Stimulated activated CD4-positive, alpha-beta T cell treated with anti-CD3 and anti-CD28 coated beads, Interleukin-4, amount 100 ng/mL, for 4 hours (primary cell): ENCODE data around the gene KRT86.
"Not testable (repeated sequence)": the region's sequence is repeated elsewhere in the genome, so short reads cannot be mapped to it uniquely, and the experiment has no call there.

Experiments
- DNase-seq, 2 experiments: peaks; one replicate each; pipeline ENCODE4 v3.0.0-alpha.2; 2020

Gene KRT86

DNA sequence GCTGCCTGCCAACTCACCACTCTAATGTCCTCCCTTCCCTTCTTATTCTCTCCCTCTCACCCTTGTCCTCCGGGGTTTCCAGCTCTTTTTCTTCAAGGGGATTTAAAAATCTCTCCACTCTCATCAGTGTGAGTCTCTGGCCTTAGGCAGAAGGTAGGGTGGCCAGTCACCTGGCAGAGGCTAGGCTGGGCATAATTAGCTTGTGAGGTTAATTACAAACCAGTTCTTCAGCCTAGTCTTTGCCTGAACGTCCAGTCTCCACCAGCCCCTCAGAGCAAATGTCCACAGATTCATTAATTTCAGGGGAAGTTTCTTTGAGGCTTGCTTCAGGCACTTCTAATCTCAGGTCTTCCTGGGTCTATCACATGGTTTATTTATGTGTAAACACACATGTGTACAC, 34.7 kb upstream of the KRT86 start:
- no peak for DNase-seq

GRCh38 chr12:52240247-52240646, 34.2 kb upstream of the KRT86 start:
- DNase-seq: not testable (repeated sequence)

DNA sequence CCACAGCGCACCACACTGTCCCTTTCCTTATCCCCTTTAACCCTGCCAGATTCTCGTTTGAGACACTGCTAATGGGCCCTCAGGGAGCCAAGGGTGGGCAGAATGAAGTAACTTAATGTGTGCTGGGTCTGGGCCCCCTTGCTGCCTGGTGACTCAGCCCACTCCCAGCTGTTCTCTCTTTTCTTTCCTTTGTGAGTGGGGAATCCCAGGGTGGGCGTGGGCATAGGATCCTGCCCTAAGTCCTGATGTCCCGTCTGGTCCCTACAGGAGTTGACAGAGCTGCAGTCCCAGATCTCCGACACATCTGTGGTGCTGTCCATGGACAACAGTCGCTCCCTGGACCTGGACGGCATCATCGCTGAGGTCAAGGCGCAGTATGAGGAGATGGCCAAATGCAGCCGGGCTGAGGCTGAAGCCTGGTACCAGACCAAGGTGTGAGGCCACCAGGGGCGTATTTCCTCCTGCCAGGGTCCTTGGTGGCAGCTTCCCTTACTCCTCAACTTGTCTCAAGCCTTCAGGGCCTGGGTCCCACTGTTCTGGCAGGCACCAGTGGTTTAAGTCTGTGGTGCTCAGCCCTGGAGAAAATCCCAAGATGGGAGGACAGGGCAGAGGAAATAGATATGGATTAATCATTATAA, 33.1 kb upstream of the KRT86 start:
- no peak for DNase-seq

GRCh38 chr12:52242442-52243258, 31.8 kb upstream of the KRT86 start:
- no peak for DNase-seq

- no peak for DNase-seq
These were observed 31.1 kb upstream of the KRT86 start for GRCh38 chr12:52243259-52243855.

GRCh38 chr12:52243856-52244614, 30.4 kb upstream of the KRT86 start:
- peak; percentile 50 to 60 for DNase-seq

DNA sequence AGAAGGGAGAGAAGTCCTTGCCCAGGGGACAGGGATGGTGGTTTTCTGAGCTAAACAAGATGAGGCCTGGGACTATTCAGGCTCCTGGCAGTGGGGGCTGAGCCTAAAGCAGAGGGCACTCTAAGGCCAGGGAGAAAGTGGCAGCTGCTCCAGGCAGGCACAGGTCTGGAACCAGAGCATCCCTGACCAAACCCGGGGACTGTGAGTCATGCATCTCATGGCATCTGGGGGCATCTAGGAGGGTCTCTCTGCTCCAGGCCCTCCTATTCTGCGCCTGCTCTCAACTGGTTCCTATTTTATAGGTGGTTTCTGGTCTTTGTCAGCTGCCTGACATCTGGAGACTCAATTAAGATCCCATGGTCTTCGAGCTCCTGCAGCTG, 29.8 kb upstream of the KRT86 start:
- no peak for DNase-seq

GRCh38 chr12:52245259-52245961, 29.0 kb upstream of the KRT86 start:
- DNase-seq: no peak

DNA sequence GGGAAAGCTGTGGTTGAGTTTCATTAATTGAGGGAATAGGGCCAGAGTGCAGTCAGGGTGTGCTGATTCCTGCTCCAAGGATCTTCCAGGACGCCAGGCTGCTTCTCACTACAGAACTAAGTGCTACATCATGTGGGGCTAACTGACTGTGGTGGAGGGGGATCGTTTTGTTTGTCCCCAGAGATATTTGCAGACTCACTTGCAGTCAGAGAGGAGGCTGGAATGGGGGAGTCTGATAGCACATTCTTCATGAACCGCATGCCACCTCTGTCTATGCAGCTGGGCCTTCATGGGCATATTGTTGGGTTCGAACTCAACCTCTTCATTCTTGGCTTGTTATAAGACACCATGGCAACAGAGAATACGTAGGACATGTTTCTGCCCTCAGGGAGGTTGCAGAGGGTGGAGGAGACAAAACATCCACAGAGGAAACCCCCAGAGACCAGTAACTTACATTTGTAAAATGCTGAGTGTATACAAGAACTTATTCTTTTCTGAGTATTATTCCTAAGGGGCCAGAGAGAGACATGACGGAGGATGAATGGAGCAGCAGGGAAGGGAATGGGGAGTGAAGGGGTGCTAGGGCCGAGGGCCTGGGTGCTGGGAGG, 28.4 kb upstream of the KRT86 start:
- DNase-seq: no peak

DNA sequence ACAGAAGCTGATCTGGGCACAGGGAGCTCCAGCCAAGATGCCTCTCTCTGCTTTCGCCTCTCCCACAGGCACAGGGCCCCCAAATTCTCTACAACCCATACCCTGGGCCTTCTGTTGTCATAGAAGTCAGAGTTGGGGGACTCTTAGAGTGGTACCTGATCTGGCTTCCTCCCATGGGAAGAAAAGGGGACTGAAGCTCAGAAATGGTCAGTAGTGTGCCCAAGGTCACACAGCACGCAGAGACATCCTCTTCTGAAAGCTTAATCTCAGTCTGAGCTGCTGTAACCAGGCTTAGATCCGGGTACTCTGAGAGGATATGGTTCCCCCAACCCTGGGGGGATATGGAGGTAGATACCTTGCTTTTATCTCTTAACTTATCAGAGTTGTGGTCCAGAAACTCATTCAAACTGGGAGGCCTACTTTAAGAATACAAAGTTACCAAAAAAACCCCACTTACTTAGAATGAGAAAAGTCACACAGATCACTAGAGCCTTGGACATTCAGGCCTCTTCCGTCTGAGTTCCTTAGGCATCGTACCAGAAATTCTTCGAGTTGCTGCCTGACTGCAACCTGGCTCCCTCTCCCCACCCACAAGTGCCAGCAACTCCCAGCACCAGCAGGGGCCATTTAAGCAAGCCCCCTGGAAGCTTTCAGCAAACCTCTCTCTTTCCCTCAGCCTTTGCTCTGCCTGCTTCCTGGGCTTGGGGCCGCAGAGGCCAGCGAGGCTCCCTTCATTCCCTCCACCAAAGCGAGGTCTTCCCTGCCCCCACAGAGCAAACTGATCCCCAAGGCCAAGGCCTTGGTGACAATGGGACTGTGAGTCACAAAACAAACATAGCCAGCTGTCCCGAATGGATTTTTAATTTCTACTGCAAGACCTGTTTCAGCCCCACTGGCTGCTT, 27.5 kb upstream of the KRT86 start:
- DNase-seq: no peak

GRCh38 chr12:52247622-52248540, 26.6 kb upstream of the KRT86 start:
- DNase-seq: no peak

- no peak for DNase-seq
These were observed 25.6 kb upstream of the KRT86 start for GRCh38 chr12:52248541-52249461.

- no peak for DNase-seq
These were observed 24.9 kb upstream of the KRT86 start for GRCh38 chr12:52249511-52250047.

- DNase-seq: no peak
These were observed 24.1 kb upstream of the KRT86 start for GRCh38 chr12:52250048-52250990.

- DNase-seq: no peak
These were observed 22.9 kb upstream of the KRT86 start for GRCh38 chr12:52251367-52252051.

DNA sequence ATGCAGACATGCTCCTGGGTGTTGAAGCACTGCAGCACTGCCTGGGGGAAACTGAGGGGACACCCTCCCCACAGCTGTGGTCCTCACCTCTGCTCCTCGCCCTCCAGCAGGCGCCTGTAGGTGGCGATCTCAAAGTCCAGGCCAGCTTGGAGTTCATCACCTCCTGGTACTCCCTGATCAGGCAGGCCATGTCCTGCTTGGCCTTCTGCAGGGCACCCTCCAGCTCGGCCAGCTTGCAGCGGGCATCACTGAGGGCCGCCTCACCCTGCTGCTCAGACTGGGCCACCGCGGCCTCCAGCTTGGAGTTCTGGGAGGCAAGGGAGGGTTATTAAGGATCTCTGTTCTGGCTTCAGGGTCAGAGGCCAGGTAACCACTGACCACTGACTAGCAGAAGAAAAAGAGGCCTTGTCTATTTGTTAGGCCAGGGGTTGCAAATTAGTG, 22.2 kb upstream of the KRT86 start:
- not testable (repeated sequence) for DNase-seq
